ENCODE measurements around the gene RAET1L.
"Not testable (repeated sequence)": the region's sequence is repeated elsewhere in the genome, so short reads cannot be mapped to it uniquely, and the experiment has no call there.

RAET1L gene

DNA sequence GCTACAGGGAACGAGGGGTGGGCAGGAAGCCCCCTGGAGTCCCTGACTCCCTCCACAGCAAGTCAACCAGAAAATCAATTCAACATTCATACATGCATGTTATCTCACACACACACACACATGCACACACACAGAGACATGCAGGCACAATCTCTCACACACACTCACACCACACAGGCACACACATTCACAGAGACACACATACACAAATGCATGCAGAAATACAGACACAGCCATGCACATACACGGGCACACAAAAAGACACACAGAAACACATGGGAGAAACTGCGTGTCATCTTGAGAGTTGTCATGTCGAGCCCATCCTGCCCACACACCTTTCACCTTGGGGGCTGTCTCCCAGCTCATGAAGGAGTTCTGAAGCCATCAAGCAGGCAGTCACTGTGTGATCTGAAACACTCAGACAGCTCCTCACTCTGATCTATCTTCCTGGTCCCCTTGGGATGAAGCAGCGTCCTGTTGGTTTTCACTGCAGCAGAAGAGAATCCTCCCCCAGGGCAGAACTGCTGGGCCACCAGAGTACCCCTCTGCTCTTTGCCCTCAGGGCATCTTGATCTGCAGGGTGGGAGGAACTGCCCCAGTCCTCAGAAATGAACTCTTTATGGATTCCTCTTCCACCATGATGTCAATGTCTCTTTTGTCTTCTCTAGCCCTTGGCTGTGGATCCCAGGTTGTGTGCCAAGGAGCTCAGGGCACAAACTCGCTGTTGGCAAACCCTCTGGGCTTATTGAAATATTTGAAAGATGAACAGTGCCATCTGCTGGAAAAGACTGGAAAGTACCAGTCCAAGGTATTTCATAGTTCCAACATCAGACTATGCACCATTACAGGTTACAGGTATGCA is 8.8 kb downstream of the RAET1L start:
- peak; percentile 66 for DNase-seq (ENCODE audit: low spot score)

- not testable (repeated sequence) for DNase-seq (ENCODE audit: low spot score)
Measured at GRCh38 chr6:150015281-150016001, 9.9 kb downstream of the RAET1L start.

GRCh38 chr6:150014623-150015280 is 10.6 kb downstream of the RAET1L start:
- not testable (repeated sequence) for DNase-seq (ENCODE audit: low spot score)

DNA sequence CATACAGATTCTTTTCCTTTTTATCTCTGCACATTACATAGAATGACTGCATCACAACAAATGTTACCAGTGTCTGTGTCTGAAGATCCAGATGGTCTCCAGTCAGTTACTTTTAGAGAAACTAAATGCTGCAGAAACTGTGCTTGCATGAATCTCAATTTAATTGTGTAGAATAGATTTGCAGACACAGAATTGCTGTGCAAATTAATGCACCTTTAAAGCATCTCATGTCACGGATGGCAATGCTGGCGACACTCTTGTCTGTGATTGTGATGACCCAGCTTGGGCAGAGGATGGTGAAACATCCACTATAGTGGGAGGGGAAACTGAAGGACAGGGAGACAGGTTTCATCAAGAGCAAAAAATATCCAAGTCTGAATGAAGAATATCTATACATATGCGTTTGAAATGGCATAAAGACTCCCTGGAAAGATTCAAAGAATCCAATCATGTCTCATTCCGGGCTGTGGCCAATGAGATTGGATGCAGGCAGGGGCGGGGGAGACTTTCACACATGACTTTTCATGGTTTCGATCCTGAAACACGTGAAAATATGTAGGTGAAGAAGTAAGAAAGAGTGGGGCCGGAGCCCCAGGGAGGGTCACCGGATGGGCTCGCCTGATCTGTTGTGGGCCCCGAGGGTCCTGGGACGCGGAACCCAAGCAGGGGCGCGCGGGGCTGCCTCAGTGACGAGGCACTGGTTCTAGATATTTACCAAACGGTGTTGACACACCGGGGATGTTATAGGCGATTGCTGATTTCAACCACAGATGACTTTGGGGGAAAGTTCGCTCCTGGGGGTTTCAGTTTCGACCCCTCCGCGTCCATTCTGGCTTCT is 11.3 kb downstream of the RAET1L start:
- not testable (repeated sequence) for DNase-seq (ENCODE audit: low spot score)

DNA sequence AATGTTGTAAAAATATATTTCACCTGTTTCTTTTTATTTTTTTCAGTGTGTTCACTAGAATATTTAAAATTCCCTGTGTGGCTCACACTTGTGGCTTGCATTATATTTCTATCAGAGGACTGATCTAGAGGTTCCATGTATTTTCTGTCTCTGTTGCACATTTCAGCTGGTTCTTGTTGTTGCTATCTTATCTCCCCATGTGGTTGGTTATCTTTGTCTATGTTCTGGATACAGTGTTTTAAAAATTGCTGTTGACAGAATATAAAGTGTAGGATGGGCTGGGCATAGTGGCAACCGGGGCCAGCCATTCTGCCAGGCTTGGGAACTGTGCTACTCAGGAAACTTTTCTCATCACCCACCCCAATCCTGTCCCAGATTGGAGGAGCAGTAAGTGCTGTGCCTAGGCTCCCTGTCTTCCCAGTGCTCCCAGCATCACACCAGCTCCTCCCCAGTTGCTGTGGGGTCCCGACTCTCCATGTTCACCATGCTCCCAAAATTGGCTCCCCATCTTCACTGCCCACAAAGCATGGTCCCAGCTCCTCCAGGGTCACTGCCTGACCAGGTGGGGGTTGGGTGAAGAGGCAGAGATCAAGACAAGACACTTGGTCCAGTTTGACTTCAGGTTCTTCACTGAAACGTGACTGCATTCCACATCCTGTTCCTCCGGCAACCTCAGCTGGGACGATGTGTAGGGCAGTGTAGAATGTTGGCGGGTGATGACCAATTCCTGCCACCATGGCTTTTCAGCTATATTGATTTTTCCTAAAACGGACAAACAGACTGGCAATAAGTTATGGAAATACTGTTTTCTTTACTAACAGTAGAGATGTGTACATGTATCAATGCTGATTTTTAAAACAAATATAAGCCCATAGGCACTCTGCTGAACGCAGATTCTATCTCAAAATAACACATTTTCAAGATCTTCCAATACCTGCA is 12.2 kb downstream of the RAET1L start:
- not testable (repeated sequence) for DNase-seq (ENCODE audit: low spot score)

- no peak for DNase-seq (ENCODE audit: low spot score)
Measured at GRCh38 chr6:150008588-150008987, 16.7 kb downstream of the RAET1L start.

GRCh38 chr6:150006961-150007464 is 18.3 kb downstream of the RAET1L start:
- peak; percentile 68 for DNase-seq (ENCODE audit: low spot score)

DNA sequence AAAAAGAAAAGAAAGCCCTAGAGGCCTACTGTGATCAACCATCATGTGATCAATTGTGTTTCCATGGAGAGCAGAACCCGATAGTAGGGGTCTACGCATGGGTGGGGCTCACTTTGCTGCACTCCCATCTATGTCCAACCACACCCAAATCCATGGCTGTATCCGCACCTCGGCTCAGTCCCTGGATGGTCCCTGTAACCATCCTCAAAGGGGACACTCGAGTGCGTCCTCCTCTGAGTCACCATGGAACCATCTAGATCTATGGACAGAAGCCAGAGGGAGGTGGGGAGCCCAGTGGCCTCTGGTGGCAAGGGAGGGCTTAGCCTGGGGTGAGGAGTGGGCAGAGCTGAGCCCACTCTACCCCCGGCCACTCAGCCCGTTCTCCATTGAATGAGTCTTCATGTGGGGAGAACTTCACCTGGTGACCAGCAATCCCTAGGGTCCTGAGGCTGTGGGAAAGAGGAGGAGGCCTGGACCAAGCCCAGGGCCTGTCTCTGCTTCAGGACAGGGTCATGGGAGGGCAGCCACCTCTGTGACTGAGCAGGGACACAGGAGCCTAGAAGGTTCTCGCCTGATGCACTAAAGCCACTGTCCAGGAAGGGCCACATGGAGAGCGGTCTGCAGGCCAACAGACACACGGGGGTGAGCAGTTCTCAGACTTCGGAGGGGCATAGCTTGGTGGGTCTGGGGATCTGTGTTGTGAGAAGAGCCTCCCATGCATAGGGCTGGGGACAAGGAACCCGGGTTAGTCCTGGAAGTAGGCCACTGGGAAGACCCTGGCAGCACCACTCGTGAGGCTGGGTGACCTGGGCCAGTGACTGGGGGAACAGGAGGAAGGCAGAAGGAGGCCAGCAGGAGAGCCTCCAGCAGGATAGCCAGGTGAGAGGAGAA is 19.3 kb downstream of the RAET1L start:
- DNase-seq (ENCODE audit: low spot score) = no peak

DNA sequence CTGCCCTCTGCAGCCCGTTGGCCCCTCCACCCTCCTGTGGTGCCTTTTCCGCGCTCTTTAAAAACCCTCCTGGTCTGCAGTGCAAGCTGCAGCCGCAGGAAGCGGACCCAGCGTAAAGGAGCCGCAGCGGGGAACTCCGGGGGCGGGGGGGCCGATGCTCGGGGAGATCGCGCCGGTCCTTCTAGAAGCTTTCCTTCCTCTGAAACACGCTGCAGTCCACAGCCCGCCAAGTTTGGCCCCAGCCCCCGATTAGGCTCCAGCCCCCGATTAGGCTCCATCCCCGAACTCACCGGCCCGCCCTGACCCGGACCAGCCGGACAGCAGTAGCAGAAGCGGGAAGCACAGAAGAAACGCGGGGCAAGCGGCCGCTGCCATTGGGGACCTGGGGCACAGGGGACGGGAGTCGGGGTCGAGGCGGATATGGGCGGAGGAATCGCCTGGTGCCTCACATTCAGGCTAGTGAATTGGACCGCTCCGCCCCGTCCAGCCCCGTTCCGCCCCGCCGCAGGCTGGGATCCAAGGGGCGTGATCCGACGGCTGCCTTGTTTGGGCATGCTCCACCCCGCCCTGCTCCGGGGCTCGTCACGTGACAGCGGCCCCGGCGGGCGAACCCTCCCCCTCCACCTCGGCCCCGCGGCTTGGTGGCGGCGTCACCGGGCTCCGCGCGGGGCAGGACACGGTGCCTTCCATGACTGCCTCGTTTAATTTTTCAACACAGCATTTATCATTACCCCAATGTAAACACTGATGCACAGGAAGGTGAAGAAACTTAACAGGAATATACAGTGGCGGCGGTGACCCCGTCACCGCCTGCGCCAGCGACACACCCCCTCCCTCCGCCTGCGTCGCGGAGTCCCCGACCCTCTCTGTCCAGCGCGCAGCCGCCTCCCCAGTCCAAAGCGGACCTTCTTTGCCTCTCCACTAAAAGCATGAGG is 20.3 kb downstream of the RAET1L start:
- DNase-seq (ENCODE audit: low spot score) = peak; percentile 96

- DNase-seq (ENCODE audit: low spot score) = peak; percentile 76
Measured at GRCh38 chr6:150004101-150004782, 21.1 kb downstream of the RAET1L start.

- not testable (repeated sequence) for DNase-seq (ENCODE audit: low spot score)
Measured at GRCh38 chr6:150003599-150003998, 21.7 kb downstream of the RAET1L start.

GRCh38 chr6:150002710-150003109 is 22.6 kb downstream of the RAET1L start:
- DNase-seq (ENCODE audit: low spot score) = no peak

- no peak for DNase-seq (ENCODE audit: low spot score)
Measured at GRCh38 chr6:150001295-150002008, 23.9 kb downstream of the RAET1L start.

DNA sequence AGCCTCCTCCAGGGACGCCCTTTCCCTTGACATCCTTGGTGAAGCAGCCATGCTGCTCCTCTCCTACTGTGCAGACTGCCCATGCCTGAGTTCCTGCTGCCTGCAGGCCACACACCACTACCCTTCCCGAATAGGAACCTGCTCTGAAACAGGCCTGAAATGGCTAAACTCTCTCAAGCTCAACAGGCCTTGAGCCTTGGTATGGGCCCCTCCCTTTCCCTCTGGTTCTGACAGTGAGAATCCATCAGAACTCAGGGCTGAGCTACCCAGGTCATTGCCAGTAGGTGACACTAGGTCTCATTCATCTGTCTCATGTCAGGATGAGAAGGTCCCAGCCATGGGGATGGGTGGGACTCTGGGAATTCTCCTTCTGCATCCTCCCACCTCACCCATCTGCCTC is 25.7 kb downstream of the RAET1L start:
- no peak for DNase-seq (ENCODE audit: low spot score)

DNA sequence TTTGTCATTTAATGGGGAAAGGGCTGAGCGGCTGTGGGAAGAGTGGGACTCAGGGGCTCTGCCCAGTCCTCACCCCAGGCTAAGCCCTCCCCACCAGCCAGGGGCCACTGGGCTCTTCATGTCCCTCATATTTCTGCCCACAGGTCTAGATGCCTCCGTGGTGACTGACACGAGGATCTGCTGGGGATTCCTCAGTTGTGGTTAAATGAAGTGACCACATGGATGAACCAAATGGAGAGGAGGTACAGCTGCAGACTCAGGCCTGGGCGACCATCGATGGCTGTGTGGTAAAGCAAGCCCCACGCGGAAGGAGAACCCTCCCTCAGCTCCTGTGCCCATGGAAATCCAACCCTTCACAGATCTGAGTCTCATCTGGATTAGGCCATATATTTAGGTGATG is 29.4 kb downstream of the RAET1L start:
- DNase-seq (ENCODE audit: low spot score) = no peak

DNA sequence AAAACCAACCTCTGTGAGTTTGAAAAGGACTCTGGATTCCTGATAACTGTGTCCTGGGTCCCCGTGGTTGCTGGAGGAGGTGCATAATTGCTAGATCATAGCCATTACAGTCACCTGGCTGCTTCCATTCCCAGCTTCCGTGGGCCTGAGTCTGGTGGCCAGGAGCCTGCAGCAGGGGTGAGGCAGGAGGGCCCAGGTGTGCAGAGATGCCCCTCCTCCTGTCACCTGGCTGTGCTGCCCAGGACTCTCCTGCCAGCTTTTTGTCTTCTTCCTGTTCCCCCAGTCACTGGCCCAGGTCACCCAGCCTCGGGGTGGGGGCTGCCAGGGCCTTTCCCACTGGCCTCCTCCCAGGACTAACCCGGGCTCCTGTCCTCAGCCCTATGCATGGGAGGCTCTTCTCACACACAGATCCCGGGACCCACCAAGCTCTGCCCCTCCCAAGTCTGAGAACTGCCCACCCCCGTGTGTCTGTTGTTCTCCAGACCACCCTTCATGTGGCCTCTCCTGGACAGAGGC is 30.0 kb downstream of the RAET1L start:
- DNase-seq (ENCODE audit: low spot score) = no peak

DNA sequence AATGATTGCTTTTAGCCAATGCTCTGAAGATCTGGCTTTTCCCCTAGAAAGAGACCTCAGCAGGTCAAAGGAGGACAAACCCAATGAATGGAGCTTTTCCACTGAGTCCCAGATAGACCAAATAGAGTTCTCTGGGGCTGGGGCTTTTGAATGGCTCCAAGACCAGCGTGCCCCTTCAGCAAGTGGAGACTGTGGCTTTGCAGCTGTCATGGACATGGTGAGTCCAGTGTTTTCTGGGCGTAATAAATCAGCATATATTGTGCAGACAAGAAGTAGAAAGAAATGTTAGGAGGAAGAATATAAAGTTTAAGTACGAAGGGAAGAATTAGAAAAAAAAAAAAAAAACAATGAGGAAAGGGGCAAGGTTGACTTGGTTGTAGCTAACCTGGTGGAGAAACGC is 33.5 kb downstream of the RAET1L start:
- DNase-seq (ENCODE audit: low spot score) = no peak
